Nucleus accumbens (tissue), 56 donors: ENCODE data around the gene CFB.
"Not testable (repeated sequence)": the region's sequence is repeated elsewhere in the genome, so short reads cannot be mapped to it uniquely, and the experiment has no call there.

ENCODE experiments used
- DNase-seq, 56 donors: peaks; one replicate each; lab custom pipeline; 2025; lab: John Stamatoyannopoulos, UW

CFB gene

GRCh38 chr6:31969712-31970603, 24.1 kb downstream of the CFB start:
- DNase-seq, result no peak

GRCh38 chr6:31970604-31971271, 24.8 kb downstream of the CFB start:
- DNase-seq, result peak in 1 of 56 donors; percentile 12

DNA sequence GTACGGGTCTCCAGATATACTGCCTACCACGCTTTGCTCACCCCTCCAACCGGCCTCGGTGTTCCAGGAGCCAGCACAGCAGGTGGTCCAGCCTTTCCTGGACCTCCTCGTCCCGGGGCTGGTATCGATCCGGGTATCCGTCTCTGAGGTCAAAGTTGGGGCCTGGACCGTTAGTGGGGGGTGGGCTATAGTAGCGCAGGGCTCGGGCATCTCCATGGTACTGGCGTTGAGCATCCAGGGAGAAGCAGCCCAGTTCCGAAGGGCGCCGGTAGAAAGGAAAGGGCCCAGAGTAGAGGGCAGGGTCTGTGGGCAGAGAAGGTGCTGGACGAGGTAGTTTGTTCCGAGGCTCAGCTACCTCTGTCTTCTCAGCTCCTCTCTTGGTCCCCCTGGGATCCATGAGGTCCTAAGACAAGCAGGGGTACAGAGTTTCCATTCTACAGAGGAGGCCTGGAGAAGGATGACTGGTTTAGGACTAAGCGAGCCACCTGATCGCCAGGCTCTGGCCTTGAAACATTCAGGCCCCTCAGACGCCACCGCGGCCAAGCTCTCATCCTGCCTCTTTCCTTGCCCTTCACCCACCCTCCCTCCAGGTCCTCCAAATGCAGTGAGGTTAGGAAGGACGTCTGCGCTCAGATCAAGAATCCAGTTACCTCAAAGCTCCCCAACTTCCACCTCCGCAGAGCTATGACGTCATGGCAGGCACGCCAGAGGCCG, 25.5 kb downstream of the CFB start:
- DNase-seq, result no peak

- DNase-seq, result peak; percentile 86 to 100 (median 94)
Measured at GRCh38 chr6:31971993-31972708, 26.3 kb downstream of the CFB start, which contains the start of gene DXO. DXO (minus strand) TSS chr6:31972138; CDS start chr6:31971675, 463 bp downstream.

DNA sequence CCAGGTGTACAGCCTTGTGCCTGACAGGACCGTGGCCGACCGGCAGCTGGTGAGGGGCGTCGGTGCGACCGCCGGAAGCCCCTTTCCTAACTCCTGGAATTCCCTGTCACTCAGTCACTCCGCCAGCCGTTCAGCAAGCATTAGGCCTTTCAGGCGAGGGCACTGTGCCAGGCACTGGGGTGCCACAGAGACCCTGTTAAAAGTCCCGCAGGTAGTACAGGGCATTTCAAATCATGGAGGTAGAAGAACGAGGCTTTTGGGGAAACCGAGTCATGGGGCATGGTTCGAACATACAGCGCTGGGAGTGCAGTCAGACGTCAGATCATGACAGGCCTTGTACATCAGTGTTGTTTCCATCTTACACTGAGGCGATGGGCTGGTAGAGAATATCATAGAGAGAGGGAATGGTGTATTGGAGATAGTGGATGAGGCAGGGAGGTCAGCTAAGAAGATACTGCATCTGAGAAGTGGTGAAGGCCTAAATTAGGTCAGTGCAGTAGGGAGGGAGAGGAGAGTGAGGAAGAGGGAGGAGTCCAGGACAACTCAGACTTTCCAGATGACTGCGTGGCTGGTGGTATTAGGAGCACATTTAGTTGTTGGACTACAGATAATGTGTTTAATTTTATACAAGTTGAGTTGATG, 26.9 kb downstream of the CFB start:
- peak in 1 of 56 donors; percentile 57 for DNase-seq

- not testable (repeated sequence) for DNase-seq
Measured at GRCh38 chr6:31976065-31976464, 30.2 kb downstream of the CFB start.

GRCh38 chr6:31977816-31978431, 32.0 kb downstream of the CFB start:
- no peak for DNase-seq

DNA sequence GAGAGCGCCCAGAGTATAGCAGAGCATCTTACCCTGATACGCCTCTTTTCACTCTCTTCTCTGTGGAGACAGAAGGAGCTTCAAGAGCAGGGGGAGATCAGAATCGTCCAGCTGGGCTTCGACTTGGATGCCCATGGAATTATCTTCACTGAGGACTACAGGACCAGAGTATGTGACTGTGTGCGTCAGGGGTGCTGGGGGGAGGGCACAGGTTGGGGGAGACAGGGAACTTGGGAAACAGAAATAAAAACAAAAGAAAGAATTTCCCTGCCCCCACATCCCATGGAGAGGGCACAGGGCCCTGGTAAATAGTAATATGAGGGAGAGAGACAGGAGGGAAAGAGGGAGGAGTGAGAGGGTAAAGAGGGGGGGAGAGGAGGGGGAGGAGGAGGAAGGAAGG, 32.9 kb downstream of the CFB start:
- no peak for DNase-seq

GRCh38 chr6:31979238-31979898, 33.5 kb downstream of the CFB start:
- DNase-seq, result no peak

DNA sequence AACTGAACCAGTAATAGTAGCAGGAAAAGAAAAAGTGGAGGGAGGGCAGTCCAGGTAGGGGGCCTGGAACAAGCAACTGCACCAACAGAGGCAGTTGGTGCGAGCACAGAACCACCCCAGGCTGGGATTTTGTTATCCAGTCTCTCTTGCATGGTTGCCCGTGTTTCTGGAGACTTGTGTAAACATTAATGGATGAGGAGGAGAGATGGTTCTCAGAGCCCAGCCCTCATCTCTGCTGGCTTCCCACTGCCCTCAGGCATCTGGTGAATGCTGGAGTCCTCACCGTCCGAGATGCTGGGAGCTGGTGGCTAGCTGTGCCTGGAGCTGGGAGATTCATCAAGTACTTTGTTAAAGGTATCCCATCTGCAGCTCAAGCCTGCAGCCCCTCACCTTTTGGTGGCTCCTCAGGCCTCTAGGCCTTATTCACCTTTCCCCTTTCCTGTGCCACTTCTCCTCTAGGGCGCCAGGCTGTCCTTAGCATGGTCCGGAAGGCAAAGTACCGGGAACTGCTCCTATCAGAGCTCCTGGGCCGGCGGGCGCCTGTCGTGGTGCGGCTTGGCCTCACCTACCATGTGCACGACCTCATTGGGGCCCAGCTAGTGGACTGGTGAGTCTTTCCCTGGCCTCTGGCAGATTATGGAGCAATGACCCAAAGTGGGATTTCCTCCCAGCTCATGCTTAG, 34.4 kb downstream of the CFB start:
- DNase-seq, result not testable (repeated sequence)

DNA sequence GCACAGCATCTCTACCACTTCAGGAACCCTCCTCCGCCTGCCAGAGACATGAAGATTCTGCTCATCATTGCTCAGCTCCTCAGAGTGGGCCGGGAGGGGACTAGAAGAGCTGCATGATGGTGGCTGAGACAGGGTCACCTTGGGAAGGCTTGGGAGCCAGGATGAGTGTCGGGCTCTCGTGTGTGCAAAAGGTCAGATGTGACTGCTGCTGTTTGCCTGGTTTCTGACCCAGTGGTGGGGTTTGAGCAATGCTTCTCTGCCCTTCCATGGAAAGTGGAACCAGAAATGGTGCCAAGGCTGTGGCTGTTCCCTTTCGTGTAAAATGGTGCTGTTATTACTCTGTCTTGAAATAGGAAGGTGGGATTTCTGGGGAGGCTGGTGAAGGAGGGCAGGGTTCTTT, 35.1 kb downstream of the CFB start:
- DNase-seq, result not testable (repeated sequence)

DNA sequence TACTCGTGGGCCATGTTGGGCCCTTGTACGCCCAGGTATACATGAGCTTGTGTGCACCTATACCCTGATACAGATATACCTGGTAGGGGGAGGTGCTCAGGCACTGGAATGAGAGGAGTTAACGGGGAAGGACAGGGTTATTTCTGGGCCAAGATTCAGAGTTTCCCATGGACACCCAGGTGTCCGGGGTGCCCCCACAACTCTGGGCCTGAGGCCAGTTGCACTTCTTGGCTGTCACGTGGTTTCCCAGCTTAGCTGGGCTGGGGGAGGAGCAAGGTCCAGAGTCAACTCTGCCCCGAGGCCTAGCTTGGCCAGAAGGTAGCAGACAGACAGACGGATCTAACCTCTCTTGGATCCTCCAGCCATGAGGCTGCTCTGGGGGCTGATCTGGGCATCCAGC, 35.8 kb downstream of the CFB start, which contains the start of gene C4A:
TSS of gene C4A (plus strand) at position 314 of the 400 bp plus-strand sequence. CDS start at position 365, 51 bp downstream.
- not testable (repeated sequence) for DNase-seq

GRCh38 chr6:31989363-31989762, 43.5 kb downstream of the CFB start:
- DNase-seq, result not testable (repeated sequence)

DNA sequence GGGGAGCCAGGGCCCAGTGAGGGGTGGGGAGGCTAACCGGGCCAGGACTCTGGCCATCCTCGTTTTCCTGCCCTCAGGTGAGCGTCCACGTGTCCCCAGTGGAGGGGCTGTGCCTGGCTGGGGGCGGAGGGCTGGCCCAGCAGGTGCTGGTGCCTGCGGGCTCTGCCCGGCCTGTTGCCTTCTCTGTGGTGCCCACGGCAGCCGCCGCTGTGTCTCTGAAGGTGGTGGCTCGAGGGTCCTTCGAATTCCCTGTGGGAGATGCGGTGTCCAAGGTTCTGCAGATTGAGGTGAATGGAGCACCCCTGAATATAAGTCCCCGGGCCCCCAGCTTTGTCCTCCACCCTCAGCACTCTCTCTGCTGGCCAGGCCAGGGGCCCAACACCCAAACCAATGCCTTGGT, 48.5 kb downstream of the CFB start:
- not testable (repeated sequence) for DNase-seq

GRCh38 chr6:31996385-31996784, 50.5 kb downstream of the CFB start:
- not testable (repeated sequence) for DNase-seq
